ENCODE results near the gene PRR5.
A peak's percentile ranks its signal among the peaks of the same experiment; 100 is the strongest.

Gene PRR5

DNA sequence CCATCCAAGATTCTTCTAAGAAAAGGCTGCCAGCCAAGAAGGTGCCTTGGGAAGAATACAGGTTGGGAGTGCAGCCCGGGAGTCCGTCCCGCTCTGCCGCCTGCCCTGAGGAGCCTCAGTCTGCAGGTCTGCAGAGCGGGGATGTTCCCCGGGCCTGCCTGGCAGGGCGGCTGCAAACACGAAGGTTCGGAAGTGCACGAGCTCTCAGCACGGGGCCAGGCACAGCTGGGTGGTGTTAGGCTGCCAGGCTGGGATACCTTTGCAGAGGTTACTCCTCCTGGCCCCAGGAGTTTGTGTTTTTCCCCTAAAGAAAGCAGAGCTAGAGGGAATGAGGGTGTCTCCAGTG is 9.4 kb upstream of the PRR5 start:
- no peak for DNase-seq (ENCODE audit: low read depth, low spot score)

DNA sequence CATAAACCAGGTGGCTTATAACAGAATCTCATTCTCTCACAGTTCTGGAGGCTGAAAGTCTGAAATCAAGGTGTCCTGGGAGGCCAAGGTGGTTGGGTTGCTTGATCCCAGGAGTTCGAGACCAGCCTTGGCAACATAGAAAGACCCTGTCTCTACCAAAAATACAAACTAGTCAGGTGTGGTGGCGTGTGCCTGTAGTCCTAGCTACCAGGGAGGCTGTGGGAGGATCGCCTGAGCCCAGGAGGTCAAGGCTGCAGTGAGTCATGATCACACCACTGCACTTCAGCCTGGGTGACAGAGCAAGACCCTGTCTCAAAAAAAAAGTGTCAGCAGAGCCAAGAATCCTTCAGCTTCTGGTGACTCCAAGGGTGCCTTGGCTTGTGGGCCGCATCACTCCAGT is 8.9 kb upstream of the PRR5 start:
- no peak for DNase-seq (ENCODE audit: low read depth, low spot score)

GRCh38 chr22:44693756-44694155 is 8.2 kb upstream of the PRR5 start:
- no peak for DNase-seq (ENCODE audit: low read depth, low spot score)

GRCh38 chr22:44697423-44698141 is 4.4 kb upstream of the PRR5 start:
- peak; percentile 89 for DNase-seq (ENCODE audit: low read depth, low spot score)

- DNase-seq (ENCODE audit: low read depth, low spot score) = peak; percentile 95
These were observed 3.2 kb upstream of the PRR5 start for GRCh38 chr22:44698531-44699421.

- no peak for DNase-seq (ENCODE audit: low read depth, low spot score)
These were observed 1.5 kb upstream of the PRR5 start for GRCh38 chr22:44700456-44700855.

DNA sequence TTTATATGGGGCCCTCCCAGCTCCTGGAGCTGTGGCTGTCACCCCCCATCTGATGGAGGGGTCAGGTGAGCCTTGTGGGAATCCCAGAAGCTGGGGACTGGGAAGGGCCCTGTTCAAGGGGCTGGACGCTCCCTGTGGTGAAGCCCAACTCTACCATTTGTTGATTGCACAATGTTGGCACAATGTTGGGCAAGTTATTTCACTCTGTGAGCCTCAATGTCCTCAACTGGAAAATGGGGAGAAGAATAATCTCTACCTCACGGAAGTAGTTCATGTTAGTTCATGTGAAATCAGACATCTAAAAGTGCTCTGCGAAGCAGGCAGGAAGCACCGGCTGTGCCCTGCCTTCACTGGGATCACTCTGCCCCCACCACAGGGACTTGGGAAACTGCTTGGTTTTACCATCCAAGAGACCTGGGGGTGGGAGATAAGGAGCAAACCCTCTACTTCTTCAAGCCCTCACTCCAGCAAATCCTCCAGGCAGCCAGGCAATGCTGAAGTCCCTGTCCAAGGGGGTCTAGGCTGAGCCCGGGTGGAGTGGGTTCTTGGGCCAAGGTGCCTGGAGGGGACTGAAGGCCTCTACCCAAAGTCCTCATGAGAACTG is 715 bp upstream of the PRR5 start:
- DNase-seq (ENCODE audit: low read depth, low spot score) = no peak

- DNase-seq (ENCODE audit: low read depth, low spot score) = peak; percentile 53
These were observed 635 bp downstream of the PRR5 start for GRCh38 chr22:44702479-44703198.

DNA sequence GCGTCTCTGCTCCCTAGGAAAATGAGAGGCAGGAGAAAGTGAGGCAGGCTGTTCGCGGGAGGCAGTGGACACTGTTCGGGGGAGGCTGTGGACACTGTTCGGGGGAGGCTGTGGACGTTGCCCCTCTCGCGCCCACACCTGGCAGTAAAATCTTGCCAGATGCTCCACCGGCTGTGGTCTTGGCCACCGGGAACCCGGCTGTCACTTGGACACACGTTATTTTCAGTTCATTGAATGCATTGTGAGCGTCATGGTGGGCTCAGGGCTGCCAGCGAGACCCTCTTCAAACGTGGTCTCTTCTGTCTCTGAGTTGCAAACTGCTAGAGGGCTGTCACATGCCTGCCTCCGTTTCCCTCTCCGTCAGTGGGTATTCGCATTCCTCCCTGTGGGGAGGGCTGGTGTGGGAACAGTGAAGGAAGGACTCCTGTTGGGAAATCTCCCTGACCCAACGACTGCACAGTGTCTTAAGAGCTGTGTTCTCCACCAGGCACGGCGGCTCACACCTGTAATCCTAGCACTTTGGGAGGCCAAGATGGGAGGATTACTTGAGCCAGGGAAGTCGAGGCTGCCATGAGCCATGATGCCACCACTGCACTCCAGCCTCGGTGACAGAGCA is 1.4 kb downstream of the PRR5 start:
- no peak for DNase-seq (ENCODE audit: low read depth, low spot score)

DNA sequence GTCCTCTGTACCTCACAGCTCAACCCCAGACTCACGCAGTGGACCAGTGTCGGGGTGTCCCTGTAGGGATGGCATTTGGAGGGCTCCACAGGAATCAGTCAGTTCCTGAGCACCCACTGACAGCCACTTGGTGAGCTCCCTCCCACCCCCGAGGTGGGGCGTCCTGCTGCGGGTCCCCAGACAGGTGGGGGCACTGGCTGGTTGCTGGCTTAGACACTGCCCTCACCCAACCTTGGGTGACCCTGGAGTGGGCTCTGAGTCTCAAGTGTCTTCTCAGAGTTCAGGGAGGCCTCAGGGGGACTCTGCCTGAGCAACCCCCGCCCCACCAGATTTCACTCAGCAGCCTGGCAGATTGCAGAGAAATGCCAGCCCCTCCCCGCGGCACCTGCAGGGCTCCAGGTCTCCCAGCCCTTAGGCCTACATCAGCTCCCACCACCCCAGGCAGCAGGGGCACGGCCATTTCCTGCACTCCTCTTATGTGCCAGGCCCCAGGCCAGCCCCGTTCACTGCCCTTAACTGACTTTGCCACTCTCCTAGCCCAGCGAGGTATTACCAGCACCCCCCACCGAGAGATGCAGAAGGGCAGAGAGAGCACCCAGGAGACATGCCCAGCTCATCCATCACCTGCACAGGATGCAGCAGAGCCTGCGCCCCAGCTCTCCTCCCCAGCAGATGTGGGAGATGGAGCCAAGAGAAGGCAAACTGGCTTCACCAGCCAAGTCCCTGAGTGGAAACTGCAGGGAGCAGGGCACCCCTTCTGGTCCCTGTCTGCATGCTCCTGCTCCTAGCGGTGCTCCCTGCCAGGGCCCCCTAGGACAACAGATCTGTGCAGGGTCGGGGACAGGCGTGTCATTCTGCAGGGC is 2.4 kb downstream of the PRR5 start:
- DNase-seq (ENCODE audit: low read depth, low spot score) = no peak

DNA sequence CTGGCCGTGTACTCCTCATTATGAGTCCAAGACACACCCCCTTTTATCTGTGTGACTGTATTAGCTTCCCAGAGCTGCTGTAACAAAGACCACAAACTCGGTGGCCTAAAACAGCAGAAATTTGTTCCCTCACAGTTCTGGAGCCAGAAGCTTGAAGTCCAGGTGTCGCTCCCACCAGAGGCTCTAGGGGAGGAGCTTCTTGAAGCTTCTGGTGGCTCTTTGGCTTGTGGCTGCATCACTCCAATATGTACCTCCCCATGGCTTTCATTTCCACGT is 3.0 kb downstream of the PRR5 start:
- no peak for DNase-seq (ENCODE audit: low read depth, low spot score)

- no peak for DNase-seq (ENCODE audit: low read depth, low spot score)
These were observed 4.5 kb downstream of the PRR5 start for GRCh38 chr22:44706488-44706887.

DNA sequence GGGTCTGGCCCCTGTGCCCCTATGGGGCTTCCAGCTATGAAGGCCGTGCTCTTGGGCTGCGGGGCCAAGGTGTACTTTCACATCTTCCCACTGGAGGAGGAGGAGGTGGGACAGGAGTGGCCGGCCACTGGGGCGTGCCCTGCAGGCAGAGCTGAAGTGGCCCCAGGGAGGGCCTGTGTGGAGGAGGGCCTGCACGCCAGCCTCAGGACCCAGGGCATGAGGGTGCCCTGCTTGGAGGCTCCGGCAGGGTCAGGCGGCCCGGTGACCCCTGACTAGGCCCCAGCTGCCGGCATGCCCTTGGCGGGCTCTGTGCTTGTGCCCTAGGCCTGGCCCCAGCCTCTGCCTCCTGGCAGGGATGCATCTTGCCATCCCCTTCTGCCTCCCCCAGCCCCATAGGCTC is 5.2 kb downstream of the PRR5 start:
- no peak for DNase-seq (ENCODE audit: low read depth, low spot score)

GRCh38 chr22:44707752-44708151 is 5.7 kb downstream of the PRR5 start:
- no peak for DNase-seq (ENCODE audit: low read depth, low spot score)

DNA sequence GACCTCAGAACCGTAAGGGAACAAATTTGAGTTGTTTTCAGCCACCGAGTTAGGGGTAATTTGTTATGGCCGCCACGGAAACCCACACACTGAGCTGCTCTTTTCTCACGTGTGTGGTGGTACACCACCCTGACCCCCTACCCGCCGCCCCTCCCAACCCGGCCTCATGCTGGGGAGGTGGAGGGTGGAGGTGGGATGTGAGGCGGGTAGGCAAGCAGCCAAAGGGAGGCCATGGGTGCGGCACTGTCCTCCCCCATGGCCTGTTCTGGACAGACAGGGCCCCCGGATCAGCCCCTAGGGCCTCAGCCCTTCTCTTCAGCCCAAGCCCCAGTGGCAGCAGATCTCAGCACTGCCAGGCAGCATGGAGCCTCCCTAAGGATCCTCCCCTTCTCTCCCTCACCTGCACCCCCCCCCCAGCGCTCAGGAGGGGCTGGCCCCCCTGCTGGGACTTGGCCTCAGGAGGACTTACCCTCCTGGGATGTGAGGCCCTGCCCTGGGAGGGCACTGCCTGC is 7.9 kb downstream of the PRR5 start:
- no peak for DNase-seq (ENCODE audit: low read depth, low spot score)

- no peak for DNase-seq (ENCODE audit: low read depth, low spot score)
These were observed 8.7 kb downstream of the PRR5 start for GRCh38 chr22:44710474-44711240.

DNA sequence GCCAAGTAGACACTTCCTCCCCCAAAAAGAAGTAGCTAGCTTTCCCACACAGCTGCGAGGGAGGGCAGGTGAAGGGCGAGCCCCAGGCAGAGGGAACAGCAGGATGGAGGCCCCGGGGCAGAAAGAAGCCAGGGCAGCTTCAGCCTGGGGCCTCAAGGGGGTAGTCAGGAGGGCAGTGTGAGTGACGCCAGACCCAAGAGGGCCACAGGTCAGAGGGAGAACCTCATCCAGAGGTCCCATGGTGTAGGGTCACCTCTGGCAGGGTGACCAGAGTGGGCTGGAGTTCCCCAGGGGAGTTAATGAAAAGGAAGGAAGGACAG is 9.2 kb downstream of the PRR5 start:
- no peak for DNase-seq (ENCODE audit: low read depth, low spot score)

- no peak for DNase-seq (ENCODE audit: low read depth, low spot score)
These were observed 9.9 kb downstream of the PRR5 start for GRCh38 chr22:44711690-44712555.

DNA sequence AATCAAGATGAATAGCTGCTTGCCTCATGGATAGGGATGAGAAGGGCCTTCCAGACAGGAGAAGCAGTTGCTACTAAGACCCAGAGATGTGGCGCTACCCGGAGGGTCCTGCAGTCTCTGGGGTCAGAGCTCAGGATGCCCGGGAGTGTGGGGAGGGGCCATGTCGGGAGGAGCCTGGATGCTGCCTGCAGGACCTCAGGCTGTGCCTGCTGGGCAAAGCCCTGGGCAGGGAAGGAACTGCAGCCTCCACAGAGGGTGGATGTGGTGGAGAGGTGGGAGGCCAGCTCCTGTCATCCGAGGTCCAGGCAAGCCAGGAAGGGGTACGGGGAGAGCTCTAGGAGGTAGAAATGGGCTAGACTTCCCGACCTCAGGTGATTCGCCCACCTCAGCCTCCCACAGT is 11.0 kb downstream of the PRR5 start:
- DNase-seq (ENCODE audit: low read depth, low spot score) = no peak

Measured in astrocyte of the hippocampus (primary cell).